ENCODE data around the gene FGF21. TPM values are rescaled to one million over a fixed set of nuclear protein-coding genes. Genes with fewer than 3 reads are reported as not detected.

Gene FGF21
- total RNA-seq, 1 experiment from 2014 or later = not detected

- H3K4me1 Mint-ChIP-seq (ENCODE audit: low read depth, unreplicated experiment) = peaks cover 20% of the 10 kb centered on the region
- no peaks in the 10 kb centered on the region for H3K9me3 Mint-ChIP-seq (ENCODE audit: low read depth, unreplicated experiment)
- no peak overlapping the region for H3K4me3 Mint-ChIP-seq (ENCODE audit: low read depth, unreplicated experiment)
- H3K27ac Mint-ChIP-seq (ENCODE audit: unreplicated experiment) = no peak overlapping the region
- CTCF ChIA-PET = interaction anchor here (0.6 to 1.4 kb wide), 4 partner anchors 9 to 41 kb away, joined by 3 to 5 read pairs (median 3); partner anchors contain the start of gene BCAT2
- TF ChIP-seq CTCF (IDR thresholded peaks at IDR 0.05; ENCODE audit: unreplicated experiment) = no peak
- no TSS peak for BruUV-seq (replicated peaks)
- intact Hi-C loops (cut with micrococcal nuclease; ENCODE audit: unreplicated experiment) = no loop called here
- DNase-seq = peak; percentile 24
- H3K27me3 Mint-ChIP-seq (ENCODE audit: unreplicated experiment) = peaks cover 34% of the 10 kb centered on the region
- no peaks in the 10 kb centered on the region for H3K36me3 Mint-ChIP-seq (ENCODE audit: insufficient read depth, unreplicated experiment)
Observed at GRCh38 chr19:48770266-48770665, 14.9 kb downstream of the FGF21 start.

GRCh38 chr19:48770734-48771472 is 15.6 kb downstream of the FGF21 start:
- Mint-ChIP-seq H3K9me3 (ENCODE audit: low read depth, unreplicated experiment) (no peaks in the 10 kb centered on the region), H3K27ac (ENCODE audit: unreplicated experiment) (no peak overlapping the region), H3K27me3 (ENCODE audit: unreplicated experiment) (peaks cover 28% of the 10 kb centered on the region), H3K4me1 (ENCODE audit: low read depth, unreplicated experiment) (peaks cover 20% of the 10 kb centered on the region), H3K4me3 (ENCODE audit: low read depth, unreplicated experiment) (no peak overlapping the region), H3K36me3 (ENCODE audit: insufficient read depth, unreplicated experiment) (no peaks in the 10 kb centered on the region)
- intact Hi-C loops (cut with micrococcal nuclease; ENCODE audit: unreplicated experiment) = no loop called here
- DNase-seq = no peak
- no TSS peak for BruUV-seq (replicated peaks)
- CTCF ChIA-PET = interaction anchor here (0.5 to 1.4 kb wide), 4 partner anchors 8 to 40 kb away, joined by 3 to 5 read pairs (median 3); partner anchors contain the start of gene BCAT2
- no peak for TF ChIP-seq CTCF (IDR thresholded peaks at IDR 0.05; ENCODE audit: unreplicated experiment)

- DNase-seq = no peak
- H3K27me3 Mint-ChIP-seq (ENCODE audit: unreplicated experiment) = peaks cover 13% of the 10 kb centered on the region
- no peaks in the 10 kb centered on the region for H3K36me3 Mint-ChIP-seq (ENCODE audit: insufficient read depth, unreplicated experiment)
- H3K4me3 Mint-ChIP-seq (ENCODE audit: low read depth, unreplicated experiment) = no peak overlapping the region
- BruUV-seq (replicated peaks) = no TSS peak
- TF ChIP-seq CTCF (IDR thresholded peaks at IDR 0.05; ENCODE audit: unreplicated experiment) = no peak
- intact Hi-C loops (cut with micrococcal nuclease; ENCODE audit: unreplicated experiment) = no loop called here
- peaks cover 20% of the 10 kb centered on the region for H3K4me1 Mint-ChIP-seq (ENCODE audit: low read depth, unreplicated experiment)
- no peaks in the 10 kb centered on the region for H3K9me3 Mint-ChIP-seq (ENCODE audit: low read depth, unreplicated experiment)
- H3K27ac Mint-ChIP-seq (ENCODE audit: unreplicated experiment) = no peak overlapping the region
- CTCF ChIA-PET = no interaction called here
Observed at GRCh38 chr19:48772503-48772953, 17.2 kb downstream of the FGF21 start.

GRCh38 chr19:48777139-48777538 is 21.8 kb downstream of the FGF21 start:
- no peak overlapping the region for H3K27ac Mint-ChIP-seq (ENCODE audit: unreplicated experiment)

More at GRCh38 chr19:48777139-48777538, 21.8 kb downstream of the FGF21 start:
- no TSS peak for BruUV-seq (replicated peaks)
- intact Hi-C loops (cut with micrococcal nuclease; ENCODE audit: unreplicated experiment) = no loop called here
- no peaks in the 10 kb centered on the region for H3K9me3 Mint-ChIP-seq (ENCODE audit: low read depth, unreplicated experiment)
- peaks cover 10% of the 10 kb centered on the region for H3K36me3 Mint-ChIP-seq (ENCODE audit: insufficient read depth, unreplicated experiment)
- no peak overlapping the region for H3K4me3 Mint-ChIP-seq (ENCODE audit: low read depth, unreplicated experiment)
- H3K4me1 Mint-ChIP-seq (ENCODE audit: low read depth, unreplicated experiment) = peaks cover 18% of the 10 kb centered on the region
- DNase-seq = no peak
- CTCF ChIA-PET = no interaction called here
- H3K27me3 Mint-ChIP-seq (ENCODE audit: unreplicated experiment) = no peaks in the 10 kb centered on the region
- no peak for TF ChIP-seq CTCF (IDR thresholded peaks at IDR 0.05; ENCODE audit: unreplicated experiment)
